Measurements from ENCODE around the gene SERPIND1. TPM values are rescaled to one million over a fixed set of nuclear protein-coding genes. Genes with fewer than 3 reads are reported as not detected.
"Not testable (repeated sequence)": the region's sequence is repeated elsewhere in the genome, so short reads cannot be mapped to it uniquely, and the experiment has no call there.

SERPIND1 gene
- total and polyA plus RNA-seq, 2 donors (not counting 1 experiment from before 2014, with no cell fraction given): not detected

DNA sequence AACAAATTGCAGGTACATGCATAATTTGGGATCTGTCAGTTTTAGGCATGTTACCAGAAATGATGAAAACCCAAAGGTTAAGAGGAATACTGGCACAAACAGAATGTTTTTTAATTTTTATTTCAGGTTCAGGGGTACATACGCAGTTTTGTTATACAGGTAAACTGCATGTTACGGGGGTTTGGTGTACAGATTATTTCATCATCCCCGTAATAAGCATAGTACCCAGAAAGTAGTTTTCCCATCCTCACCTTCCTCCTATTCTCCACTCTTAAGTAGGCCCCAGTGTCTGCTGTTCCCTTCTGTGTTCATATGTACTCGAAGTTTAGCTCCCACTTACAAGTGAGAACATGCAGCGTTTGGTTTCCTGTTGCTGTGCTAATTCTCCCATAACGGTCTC lies 51.7 kb downstream of the SERPIND1 start:
- no peak overlapping the region for H3K27ac ChIP-seq (ENCODE audit: low read length in 2 of 2)
- ChIA-PET POLR2A (no interaction called here), CTCF (no interaction called here)
- 95% methylated on average over 4 of the region's 6 CpGs for WGBS (ENCODE audit: insufficient coverage)
- no peaks in the 10 kb centered on the region for H3K27me3 Mint-ChIP-seq
- no peaks in the 10 kb centered on the region for H3K9me3 ChIP-seq (ENCODE audit: control extremely low read depth in 1 of 3, control insufficient read depth in 2 of 3, insufficient read depth in 1 of 3, low read length in 2 of 3)
- H3K4me1 Mint-ChIP-seq: no peaks in the 10 kb centered on the region
- H3K4me2 ChIP-seq (replicated peaks; ENCODE audit: low read depth, low read length, poor library complexity, severe bottlenecking): no peak overlapping the region
- intact Hi-C loops (cut with micrococcal nuclease): no loop called here
- no peaks in the 10 kb centered on the region for H3K9me3 Mint-ChIP-seq (ENCODE audit: insufficient read depth)
- H3K27ac Mint-ChIP-seq: no peak overlapping the region
- no peaks in the 10 kb centered on the region for H3K79me2 ChIP-seq (ENCODE audit: control insufficient read depth, insufficient read depth, low read length)
- no peaks in the 10 kb centered on the region for H3K4me1 ChIP-seq (ENCODE audit: control insufficient read depth in 2 of 2, insufficient read depth in 2 of 2, low read length in 2 of 2)
- no peak overlapping the region for H3K4me3 ChIP-seq (ENCODE audit: control extremely low read depth in 1 of 5, extremely low read depth in 1 of 5, insufficient read depth in 1 of 5, low read depth in 2 of 5, low read length in 4 of 5)
- no peak overlapping the region for H2AFZ ChIP-seq (ENCODE audit: insufficient read depth, low read depth, low read length, poor library complexity, severe bottlenecking)
- no peak overlapping the region for H3K9ac ChIP-seq (ENCODE audit: low read length)
- no peaks in the 10 kb centered on the region for H4K20me1 ChIP-seq (ENCODE audit: control insufficient read depth, insufficient read depth, low read length, poor library complexity, severe bottlenecking)
- no peak overlapping the region for H3K4me3 Mint-ChIP-seq
- no peaks in the 10 kb centered on the region for H3K27me3 ChIP-seq (replicated peaks in 1 of 4; ENCODE audit: control extremely low read depth in 1 of 4, control insufficient read depth in 3 of 4, insufficient read depth in 4 of 4, low read length in 3 of 4)
- H3K36me3 ChIP-seq (replicated peaks in 1 of 2; ENCODE audit: control extremely low read depth in 1 of 2, control insufficient read depth in 1 of 2, extremely low read depth in 1 of 2, insufficient read depth in 2 of 2, low read length in 1 of 2): peaks cover 9 to 61% of the 10 kb centered on the region in 2 experiments
- TF ChIP-seq, protein P1, sequence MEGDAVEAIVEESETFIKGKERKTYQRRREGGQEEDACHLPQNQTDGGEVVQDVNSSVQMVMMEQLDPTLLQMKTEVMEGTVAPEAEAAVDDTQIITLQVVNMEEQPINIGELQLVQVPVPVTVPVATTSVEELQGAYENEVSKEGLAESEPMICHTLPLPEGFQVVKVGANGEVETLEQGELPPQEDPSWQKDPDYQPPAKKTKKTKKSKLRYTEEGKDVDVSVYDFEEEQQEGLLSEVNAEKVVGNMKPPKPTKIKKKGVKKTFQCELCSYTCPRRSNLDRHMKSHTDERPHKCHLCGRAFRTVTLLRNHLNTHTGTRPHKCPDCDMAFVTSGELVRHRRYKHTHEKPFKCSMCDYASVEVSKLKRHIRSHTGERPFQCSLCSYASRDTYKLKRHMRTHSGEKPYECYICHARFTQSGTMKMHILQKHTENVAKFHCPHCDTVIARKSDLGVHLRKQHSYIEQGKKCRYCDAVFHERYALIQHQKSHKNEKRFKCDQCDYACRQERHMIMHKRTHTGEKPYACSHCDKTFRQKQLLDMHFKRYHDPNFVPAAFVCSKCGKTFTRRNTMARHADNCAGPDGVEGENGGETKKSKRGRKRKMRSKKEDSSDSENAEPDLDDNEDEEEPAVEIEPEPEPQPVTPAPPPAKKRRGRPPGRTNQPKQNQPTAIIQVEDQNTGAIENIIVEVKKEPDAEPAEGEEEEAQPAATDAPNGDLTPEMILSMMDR (IDR thresholded peaks at IDR 0.05): no peak
- no peak for TF ChIP-seq EZH2 (IDR thresholded peaks at IDR 0.05; ENCODE audit: borderline replicate concordance, insufficient read depth, low read depth, low read length, poor library complexity, severe bottlenecking)
- no peak for DNase-seq
- no peak for ATAC-seq (ENCODE audit: low read depth)

- CTCF ChIA-PET; H3K79me2 ChIP-seq (ENCODE audit: control insufficient read depth, insufficient read depth, low read length); intact Hi-C loops (cut with micrococcal nuclease); H3K27me3 ChIP-seq (replicated peaks in 1 of 4; ENCODE audit: control extremely low read depth in 1 of 4, control insufficient read depth in 3 of 4, insufficient read depth in 4 of 4, low read length in 3 of 4); H3K27ac Mint-ChIP-seq; H3K27ac ChIP-seq (ENCODE audit: low read length in 2 of 2); H3K9me3 Mint-ChIP-seq (ENCODE audit: insufficient read depth); H3K4me1 Mint-ChIP-seq; H3K9ac ChIP-seq (ENCODE audit: low read length); POLR2A ChIA-PET; H3K27me3 Mint-ChIP-seq; H4K20me1 ChIP-seq (ENCODE audit: control insufficient read depth, insufficient read depth, low read length, poor library complexity, severe bottlenecking); H2AFZ ChIP-seq (ENCODE audit: insufficient read depth, low read depth, low read length, poor library complexity, severe bottlenecking); ATAC-seq (ENCODE audit: low read depth); H3K4me1 ChIP-seq (ENCODE audit: control insufficient read depth in 2 of 2, insufficient read depth in 2 of 2, low read length in 2 of 2); H3K9me3 ChIP-seq (ENCODE audit: control extremely low read depth in 1 of 3, control insufficient read depth in 2 of 3, insufficient read depth in 1 of 3, low read length in 2 of 3); H3K4me3 Mint-ChIP-seq; H3K4me2 ChIP-seq (replicated peaks; ENCODE audit: low read depth, low read length, poor library complexity, severe bottlenecking); DNase-seq; H3K4me3 ChIP-seq (ENCODE audit: control extremely low read depth in 1 of 5, extremely low read depth in 1 of 5, insufficient read depth in 1 of 5, low read depth in 2 of 5, low read length in 4 of 5): not testable (repeated sequence)
- WGBS (ENCODE audit: insufficient coverage): 100% methylated on average over 1 of the region's 5 CpGs
- peaks cover 6 to 60% of the 10 kb centered on the region in 2 experiments for H3K36me3 ChIP-seq (replicated peaks in 1 of 2; ENCODE audit: control extremely low read depth in 1 of 2, control insufficient read depth in 1 of 2, extremely low read depth in 1 of 2, insufficient read depth in 2 of 2, low read length in 1 of 2)
Measured at GRCh38 chr22:20826373-20827152, 52.6 kb downstream of the SERPIND1 start.
